Neutrophil (primary cell): ENCODE results near the gene ACTR5.
"Not testable (repeated sequence)": the region's sequence is repeated elsewhere in the genome, so short reads cannot be mapped to it uniquely, and the experiment has no call there.

Experiments used
- H3K27ac ChIP-seq: fragments of 200-600 bp; sonication (generic); 2 replicates; pipeline ENCODE4 v1.5.1; 2016; ENCODE audit warnings: mild to moderate bottlenecking, moderate library complexity
- H3K27me3 ChIP-seq: fragments of 200-600 bp; sonication (generic); 2 replicates; pipeline ENCODE4 v1.6.0; 2016; ENCODE audit warnings: mild to moderate bottlenecking
- H3K36me3 ChIP-seq: fragments of 200-600 bp; sonication (generic); 2 replicates; pipeline ENCODE4 v1.5.1; 2017
- H3K4me1 ChIP-seq, 2 experiments: fragments of 200-600 bp in 1 of 2; sonication (generic) in 1 of 2; 1 replicate in 1 of 2; 2 replicates in 1 of 2; pipeline versions ENCODE4 v1.5.1 to v1.6.1; 2013 to 2016; ENCODE audit warnings: low read depth in 1 of 2, low read length in 1 of 2, mild to moderate bottlenecking in 1 of 2, moderate library complexity in 1 of 2; ENCODE audit not compliant: control insufficient read depth in 1 of 2, insufficient read depth in 1 of 2
- H3K4me3 ChIP-seq, 2 experiments: fragments of 200-600 bp in 1 of 2; sonication (generic) in 1 of 2; 1 replicate in 1 of 2; 2 replicates in 1 of 2; pipeline ENCODE4 v1.5.1; 2013 to 2016; ENCODE audit warnings: low read depth in 1 of 2, low read length in 1 of 2, mild to moderate bottlenecking in 1 of 2, moderate library complexity in 1 of 2
- H3K9me3 ChIP-seq: fragments of 200-600 bp; sonication (generic); 2 replicates; pipeline ENCODE4 v1.5.1; 2016
- CTCF ChIP-seq: fragments of 200-600 bp; sonication (generic); IDR thresholded peaks from 2 replicates; pipeline ENCODE4 v1.5.1; 2016; ENCODE audit warnings: antibody characterized with exemption

Gene ACTR5

GRCh38 chr20:38789503-38790199 lies 41.4 kb downstream of the ACTR5 start:
- Histone ChIP-seq H3K27ac (no peak overlapping the region), H3K27me3 (peaks cover 15% of the 10 kb centered on the region), H3K4me1 (no peaks in the 10 kb centered on the region), H3K4me3 (no peak overlapping the region), H3K36me3 (no peaks in the 10 kb centered on the region), H3K9me3 (no peaks in the 10 kb centered on the region)
- no peak for TF ChIP-seq CTCF

- no peaks in the 10 kb centered on the region for H3K4me1 ChIP-seq
- TF ChIP-seq CTCF: peak; percentile 60
- H3K27me3 ChIP-seq: peaks cover 15% of the 10 kb centered on the region
- H3K27ac ChIP-seq: no peak overlapping the region
- no peaks in the 10 kb centered on the region for H3K36me3 ChIP-seq
- H3K4me3 ChIP-seq: no peak overlapping the region
- no peaks in the 10 kb centered on the region for H3K9me3 ChIP-seq
Observed at GRCh38 chr20:38790200-38791053, 42.2 kb downstream of the ACTR5 start.

- TF ChIP-seq CTCF: no peak
- Histone ChIP-seq H3K27ac (no peak overlapping the region), H3K4me1 (no peaks in the 10 kb centered on the region), H3K27me3 (peaks cover 15% of the 10 kb centered on the region), H3K4me3 (no peak overlapping the region), H3K36me3 (no peaks in the 10 kb centered on the region), H3K9me3 (no peaks in the 10 kb centered on the region)
Observed at GRCh38 chr20:38791291-38791690, 43.0 kb downstream of the ACTR5 start.

GRCh38 chr20:38791940-38792339 lies 43.7 kb downstream of the ACTR5 start:
- no peaks in the 10 kb centered on the region for H3K36me3 ChIP-seq
- H3K4me3 ChIP-seq: no peak overlapping the region
- no peak for TF ChIP-seq CTCF
- H3K4me1 ChIP-seq: no peaks in the 10 kb centered on the region
- peaks cover 16% of the 10 kb centered on the region for H3K27me3 ChIP-seq
- no peaks in the 10 kb centered on the region for H3K9me3 ChIP-seq
- H3K27ac ChIP-seq: no peak overlapping the region

- H3K27me3 ChIP-seq: peaks cover 18% of the 10 kb centered on the region
- not testable (repeated sequence) for H3K36me3 ChIP-seq, H3K4me3 ChIP-seq, H3K9me3 ChIP-seq, H3K27ac ChIP-seq, H3K4me1 ChIP-seq
Observed at GRCh38 chr20:38794057-38794456, 45.8 kb downstream of the ACTR5 start.

- TF ChIP-seq CTCF: no peak
- H3K27me3 ChIP-seq: peaks cover 11% of the 10 kb centered on the region
- H3K9me3 ChIP-seq: no peaks in the 10 kb centered on the region
Observed at GRCh38 chr20:38798266-38798665, 50.0 kb downstream of the ACTR5 start.

More at GRCh38 chr20:38798266-38798665, 50.0 kb downstream of the ACTR5 start:
- no peaks in the 10 kb centered on the region for H3K36me3 ChIP-seq
- H3K4me1 ChIP-seq: peaks cover 4 to 5% of the 10 kb centered on the region in 2 experiments
- no peak overlapping the region for H3K27ac ChIP-seq
- H3K4me3 ChIP-seq: no peak overlapping the region
